HepG2 (cell line): ENCODE data around the gene SEMA5B. TPM values are rescaled to one million over a fixed set of nuclear protein-coding genes. Genes with fewer than 3 reads are reported as not detected.
A peak's percentile ranks its signal among the peaks of the same experiment; 100 is the strongest.

Source experiments
- ATAC-seq: fragments of 200-7000 bp; cut with Tn5 transposase; 3 replicates; pipeline ENCODE4 v1.9.1; 2020; ENCODE audit warnings: mild to moderate bottlenecking, moderate library complexity
- BruUV-seq: library from RNA; stranded (reverse); fragments of 400-500 nt; replicated peaks from 2 replicates; lab custom pipeline; 2021; lab: Mats Ljungman, UMichigan
- CTCF ChIA-PET: fragments of 300-600 bp; formaldehyde crosslinking; extraction: SDS; loops from one replicate; lab custom pipeline; 2021; ENCODE audit warnings: low total read pairs, inconsistent platforms, low intra/inter-chr PET ratio; lab: Yijun Ruan, JAX
- POLR2A ChIA-PET: fragments of 350-600 bp; sonication (Branson Sonifier 250); formaldehyde crosslinking; loops from one replicate; lab custom pipeline; 2020; ENCODE audit warnings: antibody characterized with exemption, inconsistent platforms; lab: Yijun Ruan, JAX
- DNase-seq: peaks from one replicate; pipeline ENCODE4 v3.0.0-alpha.2; 2015; ENCODE audit warnings: low spot score
- FAIRE-seq: peaks from 3 replicates; lab custom pipeline; 2011; peaks lifted over from hg19 to GRCh38; lab: Jason Lieb, UNC
- H2AFZ ChIP-seq: one replicate; pipeline ENCODE4 v1.6.1; 2011; ENCODE audit warnings: low read length, inconsistent platforms
- H3K27ac ChIP-seq: fragments of 300-600 bp; 3 replicates; pipeline ENCODE4 v1.8.0; 2011; ENCODE audit warnings: mixed run types, mild to moderate bottlenecking, mixed read lengths, low read length, inconsistent platforms; ENCODE audit not compliant: insufficient read depth; ENCODE audit errors: extremely low read length
- H3K27me3 ChIP-seq, 2 experiments: fragments of 200-600 bp in 1 of 2; 2 replicates in 1 of 2; 3 replicates in 1 of 2; pipeline versions ENCODE4 v1.6.0 to v1.8.0; 2011; ENCODE audit warnings: low read length in 2 of 2, mild to moderate bottlenecking in 2 of 2, moderate library complexity in 2 of 2, inconsistent platforms in 1 of 2; ENCODE audit not compliant: insufficient read depth in 2 of 2, control insufficient read depth in 1 of 2
- H3K36me3 ChIP-seq, 2 experiments: fragments of 200-600 bp in 1 of 2; replicated peaks in 1 of 2; 2 replicates in 1 of 2; 3 replicates in 1 of 2; pipeline versions ENCODE4 v1.5.1 to v1.8.0; 2011; ENCODE audit warnings: low read length in 2 of 2, inconsistent platforms in 1 of 2; ENCODE audit not compliant: insufficient read depth in 2 of 2, control insufficient read depth in 1 of 2
- H3K4me1 ChIP-seq: 2 replicates; pipeline ENCODE4 v1.5.1; 2012; ENCODE audit warnings: low read length, inconsistent platforms; ENCODE audit not compliant: insufficient read depth
- H3K4me2 ChIP-seq: 2 replicates; pipeline ENCODE4 v1.6.0; 2011; ENCODE audit warnings: low read depth, low read length, inconsistent platforms
- H3K4me3 ChIP-seq, 3 experiments: fragments of 200-600 bp in 1 of 3; sonication (generic), shearing (Covaris generic) in 1 of 3; replicated peaks in 1 of 3; 2 replicates each; pipeline ENCODE4 v1.5.1; 2011 to 2016; ENCODE audit warnings: low read length in 3 of 3, inconsistent platforms in 2 of 3, low read depth in 2 of 3, mild to moderate bottlenecking in 2 of 3, control low read depth in 1 of 3, mixed read lengths in 1 of 3; ENCODE audit not compliant: insufficient read depth in 1 of 3
- H3K79me2 ChIP-seq: one replicate; pipeline ENCODE4 v1.6.1; 2011; ENCODE audit warnings: low read length, inconsistent platforms; ENCODE audit not compliant: insufficient read depth
- H3K9ac ChIP-seq: 2 replicates; pipeline ENCODE4 v1.6.0; 2011; ENCODE audit warnings: mild to moderate bottlenecking, low read depth, low read length, inconsistent platforms; ENCODE audit not compliant: insufficient read depth
- H3K9me3 ChIP-seq: 2 replicates; pipeline ENCODE4 v1.5.1; 2012; ENCODE audit warnings: mild to moderate bottlenecking, low read length
- H4K20me1 ChIP-seq: 2 replicates; pipeline ENCODE4 v1.6.0; 2011; ENCODE audit warnings: inconsistent platforms, mild to moderate bottlenecking, low read length, moderate library complexity; ENCODE audit not compliant: insufficient read depth
- ARNT2 ChIP-seq: sonication (generic); formaldehyde crosslinking; IDR thresholded peaks from 2 replicates; pipeline ENCODE4 v1.8.0; 2022; ENCODE audit warnings: mild to moderate bottlenecking, low read depth, missing genetic modification reagents, moderate library complexity
- BCLAF1 ChIP-seq: fragments of 450-650 bp; IDR thresholded peaks from 2 replicates; pipeline ENCODE4 v1.6.1; 2017; ENCODE audit warnings: mild to moderate bottlenecking
- FOSL2 ChIP-seq: sonication (generic); formaldehyde crosslinking; IDR thresholded peaks from 2 replicates; pipeline ENCODE4 v1.4.0; 2020; ENCODE audit warnings: missing genetic modification reagents
- TCF12 ChIP-seq, 2 experiments: fragments of 450-650 bp in 1 of 2; sonication (generic) in 1 of 2; formaldehyde crosslinking in 1 of 2; IDR thresholded peaks; 2 replicates each; pipeline versions ENCODE4 v1.6.1 to v1.8.0; 2017 to 2022; ENCODE audit warnings: antibody characterized with exemption in 1 of 2, mild to moderate bottlenecking in 1 of 2, missing genetic modification reagents in 1 of 2, moderate library complexity in 1 of 2
- ZNF121 ChIP-seq: sonication (generic); formaldehyde crosslinking; IDR thresholded peaks from 2 replicates; pipeline ENCODE4 v1.5.0; 2020; ENCODE audit warnings: mild to moderate bottlenecking, missing genetic modification reagents
- ZNF678 ChIP-seq: sonication (generic); formaldehyde crosslinking; IDR thresholded peaks from 2 replicates; pipeline ENCODE4 v1.4.0; 2020; ENCODE audit warnings: mild to moderate bottlenecking, missing genetic modification reagents
- WGBS: methylation state at CpG from one replicate; pipeline ENCODE4 v1.1.6; 2017; ENCODE audit warnings: low lambda C conversion rate; 5-methylcytosine and 5-hydroxymethylcytosine counted together
- in situ Hi-C: cut with HindIII; loops from 2 replicates; pipeline ENCODE4 v1.10.0; 2017; ENCODE audit warnings: low pct_unique_long_range_greater_than_20kb; ENCODE audit not compliant: extremely low pct_ligation_motif_present
- intact Hi-C: fragments of 100-400 bp; cut with micrococcal nuclease; formaldehyde crosslinking; loops from one replicate; pipeline ENCODE4 v1.10.0; 2022; ENCODE audit not compliant: unreplicated experiment
- polyA plus RNA-seq, 8 experiments: library from polyadenylated mRNA; depleted of rRNA in 3 of 8; stranded (reverse) in 7 of 8; unstranded in 1 of 8; fragments of >200 nt; fragmentation: Illumina TruSeq in 4 of 8; extraction: Trizol in 4 of 8; gene quantifications; 2 replicates each; pipeline versions ENCODE4 v1.2.1 to v1.2.3, GENCODE V29; 2011 to 2016; ENCODE audit warnings: low read depth in 4 of 8, missing spikeins in 1 of 8, mixed read lengths in 1 of 8; ENCODE audit not compliant: insufficient read depth in 1 of 8
- total RNA-seq, 5 experiments: library from RNA; depleted of rRNA; stranded (reverse); fragments of >200 nt; fragmentation: Illumina TruSeq; extraction: Trizol; gene quantifications; 2 replicates each; pipeline ENCODE4 v1.2.3, GENCODE V29; 2016; ENCODE audit warnings: low read depth in 1 of 5

The SEMA5B gene
- total and polyA plus RNA-seq, 2 of the 13 experiments (the other 11 are each of a cell fraction or from before 2014, with no cell fraction given) = not detected

GRCh38 chr3:122975163-122975923 lies 52.2 kb downstream of the SEMA5B start (continued):
- no peak for TF ChIP-seq ZNF678 (CRISPR knock-in tag)
- no peak for TF ChIP-seq ARNT2 (CRISPR knock-in tag)
- no peak for TF ChIP-seq ZNF121
- TF ChIP-seq TCF12 (IDR thresholded peaks at IDR 0.05) = no peak
- no peak for TF ChIP-seq TCF12 (CRISPR knock-in tag; IDR thresholded peaks at IDR 0.05)
- no peak for TF ChIP-seq BCLAF1

- TF ChIP-seq FOSL2 = 0 out of 2 replicates have a peak, but pooled peaks have one; percentile 11
- no peak for TF ChIP-seq ZNF678 (CRISPR knock-in tag)
- Histone ChIP-seq H2AFZ (no peak overlapping the region), H3K4me2 (no peak overlapping the region), H3K9ac (no peak overlapping the region), H3K4me1 (peaks cover 24% of the 10 kb centered on the region), H3K4me3 (no peak overlapping the region), H3K27me3 (peaks cover 4 to 39% of the 10 kb centered on the region in 2 experiments; a peak in 3 of 5 replicates), H4K20me1 (no peaks in the 10 kb centered on the region), H3K79me2 (no peaks in the 10 kb centered on the region), H3K9me3 (no peaks in the 10 kb centered on the region), H3K27ac (no peak overlapping the region), H3K36me3 (no peaks in the 10 kb centered on the region)
- in situ Hi-C loops = no loop called here
- no TSS peak for BruUV-seq
- intact Hi-C loops = no loop called here
- ChIA-PET POLR2A (no interaction called here), CTCF (no interaction called here)
- FAIRE-seq (no peak), ATAC-seq (no peak), DNase-seq (no peak)
- 12% methylated on average over 2 of the region's 2 CpGs for WGBS
Measured at GRCh38 chr3:122974764-122975162, 52.8 kb downstream of the SEMA5B start.
